A673 (cell line): ENCODE results near the gene CALML4. TPM values are rescaled to one million over a fixed set of nuclear protein-coding genes. Genes with fewer than 3 reads are reported as not detected.

Experiments used
- BruUV-seq: library from RNA; stranded (reverse); fragments of 400-500 nt; replicated peaks from 2 replicates; lab custom pipeline; 2021; lab: Mats Ljungman, UMichigan
- CTCF ChIA-PET: fragments of 300-600 bp; sonication (Branson Sonifier 250); formaldehyde crosslinking; loops from one replicate; lab custom pipeline; 2022; ENCODE audit warnings: antibody characterized with exemption; lab: Charles Lee
- POLR2A ChIA-PET: fragments of 300-600 bp; sonication (Branson Sonifier 250); formaldehyde crosslinking; loops from one replicate; lab custom pipeline; 2022; ENCODE audit warnings: antibody characterized with exemption; ENCODE audit not compliant: low non-redundant PET; lab: Charles Lee
- DNase-seq: peaks from one replicate; pipeline ENCODE4 v3.0.0-alpha.2; 2015; ENCODE audit warnings: low spot score
- H3K27ac ChIP-seq: fragments of 200-600 bp; sonication (generic); 2 replicates; pipeline ENCODE4 v1.5.1; 2016; ENCODE audit warnings: mixed run types, low read depth, mild to moderate bottlenecking, mixed read lengths, antibody characterized with exemption, low read length; ENCODE audit not compliant: poor library complexity, severe bottlenecking
- H3K27me3 ChIP-seq: fragments of 200-600 bp; sonication (generic); replicated peaks from 2 replicates; pipeline ENCODE4 v1.6.1; 2017; ENCODE audit warnings: mixed run types, low read depth, mild to moderate bottlenecking, mixed read lengths, antibody characterized with exemption, low read length; ENCODE audit not compliant: insufficient read depth, poor library complexity
- H3K36me3 ChIP-seq: fragments of 200-600 bp; sonication (generic); 2 replicates; pipeline ENCODE4 v1.6.1; 2016; ENCODE audit warnings: mixed run types, mild to moderate bottlenecking, mixed read lengths, antibody characterized with exemption, low read length; ENCODE audit not compliant: insufficient read depth, poor library complexity, severe bottlenecking
- H3K4me1 ChIP-seq: fragments of 200-600 bp; sonication (generic); 2 replicates; pipeline ENCODE4 v1.6.1; 2017; ENCODE audit warnings: mixed run types, mild to moderate bottlenecking, mixed read lengths, antibody characterized with exemption, low read length; ENCODE audit not compliant: insufficient read depth, poor library complexity, severe bottlenecking
- H3K4me3 ChIP-seq: fragments of 200-600 bp; sonication (generic); 2 replicates; pipeline ENCODE4 v1.5.1; 2016; ENCODE audit warnings: low read depth, mixed run types, mild to moderate bottlenecking, mixed read lengths, low read length; ENCODE audit not compliant: poor library complexity, severe bottlenecking
- H3K9me3 ChIP-seq: fragments of 200-600 bp; sonication (generic); 2 replicates; pipeline ENCODE4 v1.6.1; 2016; ENCODE audit warnings: mixed run types, low read depth, mild to moderate bottlenecking, mixed read lengths, antibody characterized with exemption, low read length; ENCODE audit not compliant: poor library complexity, severe bottlenecking
- EZH2 ChIP-seq: fragments of 200-600 bp; sonication (generic); IDR thresholded peaks from 2 replicates; pipeline ENCODE4 v1.6.1; 2017; ENCODE audit warnings: borderline replicate concordance, low read depth, mild to moderate bottlenecking, mixed read lengths, antibody characterized with exemption, low read length; ENCODE audit not compliant: poor library complexity, severe bottlenecking
- intact Hi-C: fragments of 100-400 bp; cut with micrococcal nuclease; formaldehyde crosslinking; loops from one replicate; pipeline ENCODE4 v1.10.0; 2022; ENCODE audit not compliant: unreplicated experiment
- total RNA-seq: library from RNA; stranded (reverse); gene quantifications from 2 replicates; pipeline ENCODE4 v1.2.3, GENCODE V29; 2021
- TF ChIP-seq, protein P1 (sequence below): fragments of 300-800, 200-600 bp; sonication (generic); conservative IDR thresholded peaks from 2 replicates; pipeline ENCODE4 v1.5.1; 2017; ENCODE audit warnings: low read depth, mild to moderate bottlenecking, antibody characterized with exemption, low read length, moderate library complexity, mixed read lengths

CALML4 gene
- total RNA-seq, 1 experiment from 2014 or later: 9.1 TPM

DNA sequence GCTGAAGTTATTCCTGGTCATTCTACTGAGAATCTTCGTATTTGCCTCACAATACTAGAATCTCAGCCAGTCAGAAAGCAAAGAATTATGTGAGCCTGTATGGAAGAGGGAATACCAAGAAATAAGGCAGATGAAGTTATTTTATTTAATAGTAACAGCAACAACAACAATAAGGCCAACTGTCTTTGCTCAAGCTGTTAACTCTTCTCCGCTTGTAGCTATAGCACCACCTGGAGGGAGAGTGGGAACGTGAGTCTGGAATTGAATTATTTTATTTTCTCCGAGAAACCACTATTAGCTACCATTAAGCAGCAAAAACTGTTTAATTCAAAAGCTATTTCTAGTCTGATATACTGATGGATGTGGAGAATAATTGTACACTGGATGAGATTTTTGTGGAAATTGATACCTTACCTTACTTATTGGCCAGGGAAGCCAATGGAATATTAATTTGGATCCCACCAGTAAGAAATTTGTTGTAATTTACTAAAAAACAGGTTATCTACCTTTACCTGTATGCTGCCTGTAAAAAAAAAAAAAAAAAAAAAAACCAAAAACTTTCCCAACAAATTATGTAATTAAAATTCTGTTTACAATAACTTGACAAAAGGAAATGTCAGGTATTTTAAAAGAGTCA, 50.1 kb downstream of the CALML4 start:
- no TSS peak for BruUV-seq
- POLR2A ChIA-PET: no interaction called here
- CTCF ChIA-PET: interaction anchor here (0.6 to 1.1 kb wide), 3 partner anchors 249 to 294 kb away, joined by 3 to 19 read pairs (median 4); no protein-coding TSS in a partner anchor

DNA sequence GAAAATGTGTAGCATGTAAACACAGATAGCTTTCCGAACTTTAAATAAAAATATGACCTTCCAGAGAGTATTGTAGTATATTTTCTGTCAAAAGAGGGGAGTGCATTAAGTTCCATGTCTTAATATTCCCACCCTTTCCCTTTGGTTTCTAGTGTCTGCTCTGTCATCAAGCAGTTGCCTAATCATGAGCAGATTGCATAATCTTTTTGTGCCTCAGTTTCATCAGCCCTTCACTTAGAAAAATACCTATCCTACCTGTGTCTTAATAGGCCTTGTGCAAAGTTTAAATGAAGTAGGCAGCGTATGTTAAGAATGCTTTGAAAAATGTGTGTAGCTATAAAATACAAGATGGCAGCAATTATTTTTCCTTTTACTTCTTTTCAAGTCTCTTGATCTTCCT, 52.8 kb downstream of the CALML4 start:
- ChIA-PET CTCF (interaction anchor here (0.7 kb wide), 1 partner anchor 332 kb away, joined by 15 read pairs; no protein-coding TSS in a partner anchor), POLR2A (no interaction called here)
- Histone ChIP-seq H3K36me3 (peaks cover 5% of the 10 kb centered on the region), H3K4me1 (peaks cover 3% of the 10 kb centered on the region), H3K27me3 (no peaks in the 10 kb centered on the region), H3K4me3 (no peak overlapping the region), H3K9me3 (no peaks in the 10 kb centered on the region), H3K27ac (no peak overlapping the region)
- DNase-seq: no peak
- TF ChIP-seq EZH2: no peak
- TF ChIP-seq, protein P1, sequence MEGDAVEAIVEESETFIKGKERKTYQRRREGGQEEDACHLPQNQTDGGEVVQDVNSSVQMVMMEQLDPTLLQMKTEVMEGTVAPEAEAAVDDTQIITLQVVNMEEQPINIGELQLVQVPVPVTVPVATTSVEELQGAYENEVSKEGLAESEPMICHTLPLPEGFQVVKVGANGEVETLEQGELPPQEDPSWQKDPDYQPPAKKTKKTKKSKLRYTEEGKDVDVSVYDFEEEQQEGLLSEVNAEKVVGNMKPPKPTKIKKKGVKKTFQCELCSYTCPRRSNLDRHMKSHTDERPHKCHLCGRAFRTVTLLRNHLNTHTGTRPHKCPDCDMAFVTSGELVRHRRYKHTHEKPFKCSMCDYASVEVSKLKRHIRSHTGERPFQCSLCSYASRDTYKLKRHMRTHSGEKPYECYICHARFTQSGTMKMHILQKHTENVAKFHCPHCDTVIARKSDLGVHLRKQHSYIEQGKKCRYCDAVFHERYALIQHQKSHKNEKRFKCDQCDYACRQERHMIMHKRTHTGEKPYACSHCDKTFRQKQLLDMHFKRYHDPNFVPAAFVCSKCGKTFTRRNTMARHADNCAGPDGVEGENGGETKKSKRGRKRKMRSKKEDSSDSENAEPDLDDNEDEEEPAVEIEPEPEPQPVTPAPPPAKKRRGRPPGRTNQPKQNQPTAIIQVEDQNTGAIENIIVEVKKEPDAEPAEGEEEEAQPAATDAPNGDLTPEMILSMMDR: no peak
- intact Hi-C loops: loop anchor here (5.0 kb wide), 1 partner anchor 100 kb away; the partner anchor contains the start of gene PIAS1
- BruUV-seq: no TSS peak

More for the DNA sequence above, 50.1 kb downstream of the CALML4 start:
- Histone ChIP-seq H3K4me3 (no peak overlapping the region), H3K27me3 (no peaks in the 10 kb centered on the region), H3K9me3 (no peaks in the 10 kb centered on the region), H3K27ac (no peak overlapping the region), H3K36me3 (peaks cover 5% of the 10 kb centered on the region), H3K4me1 (no peaks in the 10 kb centered on the region)
- peak; percentile 79 for DNase-seq
- TF ChIP-seq, protein P1: peak; percentile 81
- TF ChIP-seq EZH2: no peak
- intact Hi-C loops: loop anchor here (1.0 to 5.0 kb wide), 2 partner anchors 103 to 292 kb away; partner anchors contain the start of gene PIAS1

DNA sequence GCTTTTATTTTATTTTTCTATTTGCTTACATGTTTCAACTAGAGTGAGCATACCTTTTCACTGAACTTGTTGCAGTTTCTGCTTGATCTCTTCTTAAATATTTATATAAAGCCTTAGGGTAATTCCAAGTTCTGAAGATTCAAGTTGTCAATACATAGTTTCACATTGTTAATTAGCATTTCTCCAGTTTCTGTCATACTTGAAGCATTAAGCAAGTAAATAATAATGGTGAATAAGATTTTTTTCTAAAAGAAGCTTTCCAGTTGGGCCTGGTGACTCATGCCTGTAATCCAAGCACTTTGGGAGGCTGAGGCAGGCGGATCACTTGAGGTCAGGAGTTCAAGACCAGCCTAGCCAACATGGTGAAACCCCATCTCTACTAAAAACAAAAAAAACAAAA, 53.9 kb downstream of the CALML4 start:
- no peak for TF ChIP-seq EZH2
- TF ChIP-seq, protein P1: no peak
- BruUV-seq: no TSS peak
- ChIA-PET POLR2A (no interaction called here), CTCF (no interaction called here)
- Histone ChIP-seq H3K27me3 (no peaks in the 10 kb centered on the region), H3K36me3 (peaks cover 14% of the 10 kb centered on the region), H3K4me3 (no peak overlapping the region), H3K9me3 (no peaks in the 10 kb centered on the region), H3K4me1 (peaks cover 3% of the 10 kb centered on the region), H3K27ac (no peak overlapping the region)
- DNase-seq: no peak
- intact Hi-C loops: loop anchor here (5.0 kb wide), 1 partner anchor 99 kb away; the partner anchor contains the start of gene PIAS1
